Measurements from ENCODE around the gene NQO1. TPM values are rescaled to one million over a fixed set of nuclear protein-coding genes. Genes with fewer than 3 reads are reported as not detected.
A peak's percentile ranks its signal among the peaks of the same experiment; 100 is the strongest.

The NQO1 gene
- total and polyA plus RNA-seq, 2 of the 13 experiments (the other 11 are each of a cell fraction or from before 2014, with no cell fraction given): 464 to 1,060 TPM

DNA sequence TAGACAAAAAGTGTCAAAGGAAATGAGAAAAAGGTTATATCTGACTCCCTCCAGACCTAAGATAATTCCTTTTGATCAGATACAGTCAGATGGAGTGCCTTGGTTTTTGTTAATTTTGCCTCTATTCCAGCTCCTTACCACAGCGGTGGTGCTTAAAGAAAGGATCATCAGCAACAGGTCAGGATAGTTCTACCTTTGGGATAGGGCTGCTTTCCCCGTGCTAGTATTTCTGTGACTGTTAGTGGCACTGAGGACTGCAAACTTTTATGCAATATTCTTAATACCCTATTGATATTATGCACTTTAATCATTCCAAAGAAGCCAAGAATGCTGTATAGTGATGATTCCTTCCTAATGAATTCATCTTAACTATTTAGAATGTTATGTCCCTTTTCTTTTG, 24.5 kb downstream of the NQO1 start:
- no peaks in the 10 kb centered on the region for H3K79me2 ChIP-seq (ENCODE audit: insufficient read depth, low read length)
- intact Hi-C loops (cut with micrococcal nuclease; ENCODE audit: unreplicated experiment): no loop called here
- ChIA-PET POLR2A (no interaction called here), CTCF (ENCODE audit: low intra/inter-chr PET ratio, low total read pairs) (no interaction called here)
- TF ChIP-seq, protein P1, sequence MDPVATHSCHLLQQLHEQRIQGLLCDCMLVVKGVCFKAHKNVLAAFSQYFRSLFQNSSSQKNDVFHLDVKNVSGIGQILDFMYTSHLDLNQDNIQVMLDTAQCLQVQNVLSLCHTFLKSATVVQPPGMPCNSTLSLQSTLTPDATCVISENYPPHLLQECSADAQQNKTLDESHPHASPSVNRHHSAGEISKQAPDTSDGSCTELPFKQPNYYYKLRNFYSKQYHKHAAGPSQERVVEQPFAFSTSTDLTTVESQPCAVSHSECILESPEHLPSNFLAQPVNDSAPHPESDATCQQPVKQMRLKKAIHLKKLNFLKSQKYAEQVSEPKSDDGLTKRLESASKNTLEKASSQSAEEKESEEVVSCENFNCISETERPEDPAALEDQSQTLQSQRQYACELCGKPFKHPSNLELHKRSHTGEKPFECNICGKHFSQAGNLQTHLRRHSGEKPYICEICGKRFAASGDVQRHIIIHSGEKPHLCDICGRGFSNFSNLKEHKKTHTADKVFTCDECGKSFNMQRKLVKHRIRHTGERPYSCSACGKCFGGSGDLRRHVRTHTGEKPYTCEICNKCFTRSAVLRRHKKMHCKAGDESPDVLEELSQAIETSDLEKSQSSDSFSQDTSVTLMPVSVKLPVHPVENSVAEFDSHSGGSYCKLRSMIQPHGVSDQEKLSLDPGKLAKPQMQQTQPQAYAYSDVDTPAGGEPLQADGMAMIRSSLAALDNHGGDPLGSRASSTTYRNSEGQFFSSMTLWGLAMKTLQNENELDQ (CRISPR knock-in tag; IDR thresholded peaks at IDR 0.05; ENCODE audit: borderline replicate concordance): no peak
- peak; percentile 17 for TF ChIP-seq RBM22 (optimal IDR thresholded peaks at IDR 0.05; ENCODE audit: low read length)
- FAIRE-seq: no peak
- no peak overlapping the region for H3K4me2 ChIP-seq (ENCODE audit: low read depth, low read length)
- H3K4me1 ChIP-seq (ENCODE audit: insufficient read depth, low read length): peaks cover 11% of the 10 kb centered on the region; the same call in 1 of the 2 replicates
- no peaks in the 10 kb centered on the region for H4K20me1 ChIP-seq (ENCODE audit: insufficient read depth, low read length)
- ATAC-seq: no peak
- BruUV-seq (replicated peaks): no TSS peak
- H3K9ac ChIP-seq (ENCODE audit: insufficient read depth, low read depth, low read length): no peak overlapping the region
- no peaks in the 10 kb centered on the region for H3K9me3 ChIP-seq (ENCODE audit: low read length)
- peaks cover 5 to 58% of the 10 kb centered on the region in 2 experiments; a peak in 4 of 5 replicates for H3K36me3 ChIP-seq (replicated peaks in 1 of 2; ENCODE audit: control insufficient read depth in 1 of 2, insufficient read depth in 2 of 2, low read length in 2 of 2)
- no peak for DNase-seq (ENCODE audit: low spot score)
- WGBS (ENCODE audit: low lambda C conversion rate): 94% methylated on average over 2 of the region's 2 CpGs
- H2AFZ ChIP-seq (ENCODE audit: low read length): no peak overlapping the region
- no peaks in the 10 kb centered on the region for H3K27me3 ChIP-seq (ENCODE audit: control insufficient read depth in 1 of 2, insufficient read depth in 2 of 2, low read length in 2 of 2)
- in situ Hi-C loops (cut with HindIII; ENCODE audit: extremely low pct_ligation_motif_present, low pct_unique_long_range_greater_than_20kb): no loop called here
- H3K4me3 ChIP-seq (replicated peaks in 1 of 3; ENCODE audit: insufficient read depth in 1 of 3, low read depth in 2 of 3, low read length in 3 of 3): no peak overlapping the region
- no peak overlapping the region for H3K27ac ChIP-seq (ENCODE audit: extremely low read length, insufficient read depth, low read length)

DNA sequence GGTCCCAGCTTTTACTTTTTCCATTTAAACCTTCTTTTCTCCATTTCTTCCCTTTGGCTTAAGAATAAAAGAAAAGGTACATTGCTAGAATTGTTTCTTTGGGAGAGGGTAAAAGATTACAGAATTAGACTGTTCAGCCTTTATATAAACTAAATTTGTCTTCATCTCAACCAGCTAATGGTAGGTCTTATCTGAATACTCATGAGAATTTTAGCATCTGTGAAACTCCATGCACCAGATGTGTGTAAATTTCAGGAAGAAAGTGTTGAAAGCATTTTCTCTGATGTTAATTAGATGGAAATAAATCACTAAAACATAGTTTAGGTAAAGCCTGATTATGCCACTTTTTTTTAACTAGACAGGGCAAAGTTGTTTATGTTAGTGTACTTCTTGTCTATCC, 24.9 kb downstream of the NQO1 start:
- CTCF ChIA-PET (ENCODE audit: low intra/inter-chr PET ratio, low total read pairs): no interaction called here
- H3K27ac ChIP-seq (ENCODE audit: extremely low read length, insufficient read depth, low read length): no peak overlapping the region
- TF ChIP-seq GTF3A (CRISPR knock-in tag; conservative IDR thresholded peaks at IDR 0.05) (no peak), ZNF441 (CRISPR knock-in tag; IDR thresholded peaks at IDR 0.05; ENCODE audit: borderline replicate concordance) (no peak), ZNF337 (CRISPR knock-in tag; IDR thresholded peaks at IDR 0.05; ENCODE audit: borderline replicate concordance, low read depth) (no peak), POLR2AphosphoS2 (IDR thresholded peaks at IDR 0.05; ENCODE audit: low read depth, low read length) (no peak)
- TF ChIP-seq, protein P2, sequence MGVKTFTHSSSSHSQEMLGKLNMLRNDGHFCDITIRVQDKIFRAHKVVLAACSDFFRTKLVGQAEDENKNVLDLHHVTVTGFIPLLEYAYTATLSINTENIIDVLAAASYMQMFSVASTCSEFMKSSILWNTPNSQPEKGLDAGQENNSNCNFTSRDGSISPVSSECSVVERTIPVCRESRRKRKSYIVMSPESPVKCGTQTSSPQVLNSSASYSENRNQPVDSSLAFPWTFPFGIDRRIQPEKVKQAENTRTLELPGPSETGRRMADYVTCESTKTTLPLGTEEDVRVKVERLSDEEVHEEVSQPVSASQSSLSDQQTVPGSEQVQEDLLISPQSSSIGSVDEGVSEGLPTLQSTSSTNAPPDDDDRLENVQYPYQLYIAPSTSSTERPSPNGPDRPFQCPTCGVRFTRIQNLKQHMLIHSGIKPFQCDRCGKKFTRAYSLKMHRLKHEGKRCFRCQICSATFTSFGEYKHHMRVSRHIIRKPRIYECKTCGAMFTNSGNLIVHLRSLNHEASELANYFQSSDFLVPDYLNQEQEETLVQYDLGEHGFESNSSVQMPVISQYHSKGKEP (CRISPR knock-in tag; IDR thresholded peaks at IDR 0.05): no peak
- TF ChIP-seq, protein P3, sequence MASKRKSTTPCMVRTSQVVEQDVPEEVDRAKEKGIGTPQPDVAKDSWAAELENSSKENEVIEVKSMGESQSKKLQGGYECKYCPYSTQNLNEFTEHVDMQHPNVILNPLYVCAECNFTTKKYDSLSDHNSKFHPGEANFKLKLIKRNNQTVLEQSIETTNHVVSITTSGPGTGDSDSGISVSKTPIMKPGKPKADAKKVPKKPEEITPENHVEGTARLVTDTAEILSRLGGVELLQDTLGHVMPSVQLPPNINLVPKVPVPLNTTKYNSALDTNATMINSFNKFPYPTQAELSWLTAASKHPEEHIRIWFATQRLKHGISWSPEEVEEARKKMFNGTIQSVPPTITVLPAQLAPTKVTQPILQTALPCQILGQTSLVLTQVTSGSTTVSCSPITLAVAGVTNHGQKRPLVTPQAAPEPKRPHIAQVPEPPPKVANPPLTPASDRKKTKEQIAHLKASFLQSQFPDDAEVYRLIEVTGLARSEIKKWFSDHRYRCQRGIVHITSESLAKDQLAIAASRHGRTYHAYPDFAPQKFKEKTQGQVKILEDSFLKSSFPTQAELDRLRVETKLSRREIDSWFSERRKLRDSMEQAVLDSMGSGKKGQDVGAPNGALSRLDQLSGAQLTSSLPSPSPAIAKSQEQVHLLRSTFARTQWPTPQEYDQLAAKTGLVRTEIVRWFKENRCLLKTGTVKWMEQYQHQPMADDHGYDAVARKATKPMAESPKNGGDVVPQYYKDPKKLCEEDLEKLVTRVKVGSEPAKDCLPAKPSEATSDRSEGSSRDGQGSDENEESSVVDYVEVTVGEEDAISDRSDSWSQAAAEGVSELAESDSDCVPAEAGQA (IDR thresholded peaks at IDR 0.05; ENCODE audit: low read depth): no peak
- TF ChIP-seq, protein P3 (CRISPR knock-in tag; IDR thresholded peaks at IDR 0.05; ENCODE audit: borderline replicate concordance): no peak

More for the DNA sequence above, 24.9 kb downstream of the NQO1 start:
- H3K4me2 ChIP-seq (ENCODE audit: low read depth, low read length): no peak overlapping the region
- no peaks in the 10 kb centered on the region for H4K20me1 ChIP-seq (ENCODE audit: insufficient read depth, low read length)
- no peak overlapping the region for H3K4me3 ChIP-seq (replicated peaks in 1 of 3; ENCODE audit: insufficient read depth in 1 of 3, low read depth in 2 of 3, low read length in 3 of 3)
- TSS peak; percentile 1 for BruUV-seq (replicated peaks)
- peaks cover 7% of the 10 kb centered on the region; the same call in 1 of the 2 replicates for H3K4me1 ChIP-seq (ENCODE audit: insufficient read depth, low read length)
- H2AFZ ChIP-seq (ENCODE audit: low read length): no peak overlapping the region
- H3K27me3 ChIP-seq (ENCODE audit: control insufficient read depth in 1 of 2, insufficient read depth in 2 of 2, low read length in 2 of 2): no peaks in the 10 kb centered on the region
- intact Hi-C loops (cut with micrococcal nuclease; ENCODE audit: unreplicated experiment) (no loop called here), in situ Hi-C loops (cut with HindIII; ENCODE audit: extremely low pct_ligation_motif_present, low pct_unique_long_range_greater_than_20kb) (no loop called here)
- no peaks in the 10 kb centered on the region for H3K9me3 ChIP-seq (ENCODE audit: low read length)
- ATAC-seq: no peak
- POLR2A ChIA-PET: no interaction called here
- no peak for DNase-seq (ENCODE audit: low spot score)
- peaks cover 5 to 58% of the 10 kb centered on the region in 2 experiments; a peak in 4 of 5 replicates for H3K36me3 ChIP-seq (replicated peaks in 1 of 2; ENCODE audit: control insufficient read depth in 1 of 2, insufficient read depth in 2 of 2, low read length in 2 of 2)
- no peaks in the 10 kb centered on the region for H3K79me2 ChIP-seq (ENCODE audit: insufficient read depth, low read length)
- H3K9ac ChIP-seq (ENCODE audit: insufficient read depth, low read depth, low read length): no peak overlapping the region
- no peak for FAIRE-seq

Measured in HepG2 (cell line).